Upper lobe of left lung (tissue), 4 donors: ENCODE results near the gene EPN1.

Experiments used
- EP300 ChIP-seq, 4 donors: sonication (generic); formaldehyde crosslinking; IDR thresholded peaks; one replicate each; pipeline ENCODE4 v1.5.1; 2017; ENCODE audit warnings: antibody characterized with exemption in 4 of 4, control low read depth in 2 of 4
- POLR2A ChIP-seq, 4 donors: fragments of 450-650 bp; IDR thresholded peaks; one replicate each; pipeline ENCODE4 v1.5.1; 2016 to 2017; ENCODE audit warnings: antibody characterized with exemption in 4 of 4, mild to moderate bottlenecking in 2 of 4
- POLR2AphosphoS5 ChIP-seq, 2 donors: sonication (generic); formaldehyde crosslinking; IDR thresholded peaks; one replicate each; pipeline ENCODE4 v1.5.1; 2017; ENCODE audit warnings: antibody characterized with exemption in 2 of 2
- TF ChIP-seq, protein P1 (sequence below), 6 experiments: fragments of 450-650 bp in 4 of 6; fragments of 200-600 bp in 2 of 6; sonication (generic) in 2 of 6; IDR thresholded peaks; one replicate each; pipeline ENCODE4 v1.5.1; 2016 to 2019; ENCODE audit warnings: antibody characterized with exemption in 6 of 6

DNA sequence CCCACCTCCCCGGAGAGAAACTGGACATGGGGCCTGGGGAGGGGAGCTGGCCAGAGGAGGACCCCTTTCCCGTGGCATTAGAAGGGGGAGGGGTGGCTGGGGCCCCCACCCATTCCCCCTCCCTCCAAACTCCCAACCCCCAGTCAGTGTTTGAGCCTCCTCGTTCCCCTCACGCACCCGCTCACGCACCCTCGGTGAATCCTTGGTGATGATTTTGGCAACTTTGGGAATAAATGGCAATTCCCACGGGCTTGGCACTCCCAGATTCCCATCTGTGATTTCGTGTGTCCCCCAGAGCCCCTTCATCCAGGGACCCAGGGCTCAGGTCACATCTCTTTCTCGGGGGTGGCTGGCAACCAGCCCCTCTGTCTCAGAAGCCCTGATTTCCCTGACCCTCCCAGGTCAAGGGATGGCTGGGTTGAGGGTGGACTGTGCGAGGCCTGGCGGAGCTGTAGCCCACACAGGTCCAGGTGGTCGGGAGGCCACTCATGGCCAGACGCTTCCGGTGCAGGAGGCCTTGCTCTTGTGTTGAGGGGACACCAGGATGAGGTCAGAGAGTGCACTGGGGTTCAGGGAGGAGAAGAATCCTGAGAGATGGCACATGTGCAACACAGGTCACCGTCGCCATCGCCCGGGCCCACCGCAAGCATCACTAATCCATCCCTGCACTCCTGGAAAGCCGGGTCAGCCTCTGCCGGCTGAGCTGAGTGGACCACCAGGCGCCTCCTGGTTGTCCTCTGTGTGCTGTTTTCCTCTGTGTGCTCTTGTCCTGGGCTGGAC is 20.7 kb downstream of the EPN1 start:
- TF ChIP-seq POLR2A (IDR thresholded peaks at IDR 0.05) (no peak), POLR2AphosphoS5 (IDR thresholded peaks at IDR 0.05) (no peak), EP300 (IDR thresholded peaks at IDR 0.05) (no peak)
- TF ChIP-seq, protein P1, sequence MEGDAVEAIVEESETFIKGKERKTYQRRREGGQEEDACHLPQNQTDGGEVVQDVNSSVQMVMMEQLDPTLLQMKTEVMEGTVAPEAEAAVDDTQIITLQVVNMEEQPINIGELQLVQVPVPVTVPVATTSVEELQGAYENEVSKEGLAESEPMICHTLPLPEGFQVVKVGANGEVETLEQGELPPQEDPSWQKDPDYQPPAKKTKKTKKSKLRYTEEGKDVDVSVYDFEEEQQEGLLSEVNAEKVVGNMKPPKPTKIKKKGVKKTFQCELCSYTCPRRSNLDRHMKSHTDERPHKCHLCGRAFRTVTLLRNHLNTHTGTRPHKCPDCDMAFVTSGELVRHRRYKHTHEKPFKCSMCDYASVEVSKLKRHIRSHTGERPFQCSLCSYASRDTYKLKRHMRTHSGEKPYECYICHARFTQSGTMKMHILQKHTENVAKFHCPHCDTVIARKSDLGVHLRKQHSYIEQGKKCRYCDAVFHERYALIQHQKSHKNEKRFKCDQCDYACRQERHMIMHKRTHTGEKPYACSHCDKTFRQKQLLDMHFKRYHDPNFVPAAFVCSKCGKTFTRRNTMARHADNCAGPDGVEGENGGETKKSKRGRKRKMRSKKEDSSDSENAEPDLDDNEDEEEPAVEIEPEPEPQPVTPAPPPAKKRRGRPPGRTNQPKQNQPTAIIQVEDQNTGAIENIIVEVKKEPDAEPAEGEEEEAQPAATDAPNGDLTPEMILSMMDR (IDR thresholded peaks at IDR 0.05): no peak
